K562 (cell line): ENCODE results near the gene SGMS1. TPM values are rescaled to one million over a fixed set of nuclear protein-coding genes. Genes with fewer than 3 reads are reported as not detected.

Experiments
- CREB3 ChIP-seq: fragments of 450-650 bp; conservative IDR thresholded peaks from 2 replicates; pipeline ENCODE4 v1.6.1; 2016; ENCODE audit warnings: missing genetic modification characterization, low read depth, mild to moderate bottlenecking, missing compliant biosample characterization, moderate library complexity
- EP300 ChIP-seq: IDR thresholded peaks from 2 replicates; pipeline ENCODE4 v1.6.1; 2012; ENCODE audit warnings: low read length, improper control_type of control experiment
- GTF2A2 ChIP-seq: IDR thresholded peaks from 2 replicates; pipeline ENCODE4 v1.6.1; 2016; ENCODE audit warnings: mild to moderate bottlenecking, missing genetic modification characterization, missing compliant biosample characterization
- GTF2E2 ChIP-seq: fragments of 200-800 bp; sonication (Bioruptor generic); IDR thresholded peaks from 2 replicates; pipeline ENCODE4 v1.6.1; 2016; ENCODE audit warnings: missing genetic modification characterization, missing compliant biosample characterization
- HDAC2 ChIP-seq: fragments of 450-650 bp; IDR thresholded peaks from 2 replicates; pipeline ENCODE4 v1.6.1; 2016; ENCODE audit warnings: mild to moderate bottlenecking
- HSF4 ChIP-seq: fragments of 250-450 bp; sonication (Bioruptor Pico); IDR thresholded peaks from 2 replicates; pipeline ENCODE4 v2.1.2; 2022; ENCODE audit warnings: mild to moderate bottlenecking, moderate library complexity, borderline replicate concordance
- JUND ChIP-seq, 2 experiments: IDR thresholded peaks; 2 replicates in 1 of 2; 3 replicates in 1 of 2; pipeline ENCODE4 v1.6.1; 2011; ENCODE audit warnings: borderline replicate concordance in 2 of 2, low read depth in 2 of 2, low read length in 2 of 2, improper control_type of control experiment in 1 of 2, missing biosample characterization in 1 of 2, missing genetic modification characterization in 1 of 2, missing genetic modification reagents in 1 of 2
- MAFG ChIP-seq: fragments of 450-650 bp; conservative IDR thresholded peaks from 2 replicates; pipeline ENCODE4 v1.6.1; 2016; ENCODE audit warnings: missing genetic modification characterization, missing compliant biosample characterization
- PHB ChIP-seq: fragments of 250-450 bp; sonication (Bioruptor Pico); IDR thresholded peaks from 2 replicates; pipeline ENCODE4 v1.5.0; 2021
- POLR3A ChIP-seq: IDR thresholded peaks from 2 replicates; pipeline ENCODE4 v1.6.1; 2011; ENCODE audit warnings: borderline replicate concordance, mild to moderate bottlenecking, moderate library complexity; ENCODE audit not compliant: insufficient read length, insufficient read depth; ENCODE audit errors: extremely low read depth
- RAD21 ChIP-seq, 2 experiments: fragments of 250-450 bp in 1 of 2; fragments of 450-650 bp in 1 of 2; sonication (Bioruptor Pico) in 1 of 2; formaldehyde crosslinking in 1 of 2; IDR thresholded peaks in 1 of 2; conservative IDR thresholded peaks in 1 of 2; 2 replicates each; pipeline versions ENCODE4 v1.4.0 to v1.8.0; 2020 to 2022; ENCODE audit warnings: mild to moderate bottlenecking in 2 of 2, moderate library complexity in 1 of 2
- RBFOX2 ChIP-seq: fragments of 200-400 bp; formaldehyde crosslinking; IDR thresholded peaks from 2 replicates; pipeline ENCODE4 v1.6.1; 2017; ENCODE audit warnings: low read depth, mild to moderate bottlenecking, low read length, moderate library complexity
- ZNF311 ChIP-seq: fragments of 250-450 bp; sonication (Bioruptor Pico); IDR thresholded peaks from 2 replicates; pipeline ENCODE4 v1.4.0; 2020; ENCODE audit warnings: mild to moderate bottlenecking, moderate library complexity
- ZNF583 ChIP-seq: fragments of 250-450 bp; sonication (Bioruptor Pico); IDR thresholded peaks from 2 replicates; pipeline ENCODE4 v1.4.0; 2020
- ZNF586 ChIP-seq: fragments of 450-650 bp; formaldehyde crosslinking; conservative IDR thresholded peaks from 2 replicates; pipeline ENCODE4 v1.4.0; 2020; ENCODE audit warnings: mild to moderate bottlenecking, moderate library complexity
- polyA plus RNA-seq, 8 experiments: library from polyadenylated mRNA; depleted of rRNA in 4 of 8; stranded (reverse) in 5 of 8; unstranded in 3 of 8; fragments of >200 nt; fragmentation: Nextera tagmentation in 2 of 8; fragmentation: Illumina TruSeq in 1 of 8; extraction: Ambion mirVana in 2 of 8; extraction: Trizol in 1 of 8; gene quantifications; 2 replicates each; pipeline versions ENCODE4 v1.2.1 to v1.2.3, GENCODE V29; 2011 to 2014; ENCODE audit warnings: inconsistent platforms in 1 of 8, missing spikeins in 1 of 8
- total RNA-seq, 7 experiments: library from RNA; depleted of rRNA in 6 of 7; stranded (reverse); fragments of >200 nt in 6 of 7; fragmentation: Illumina TruSeq in 2 of 7; extraction: Trizol in 2 of 7; gene quantifications; 2 replicates each; pipeline versions ENCODE4 v1.2.1 to v1.2.3, GENCODE V29; 2011 to 2021; ENCODE audit warnings: low replicate concordance in 1 of 7
- TF ChIP-seq, protein P1 (sequence below): sonication (generic); formaldehyde crosslinking; IDR thresholded peaks from 2 replicates; pipeline ENCODE4 v1.8.0; 2022; ENCODE audit warnings: missing genetic modification reagents, mild to moderate bottlenecking, borderline replicate concordance
- TF ChIP-seq, protein P2 (sequence below): sonication (generic); IDR thresholded peaks from 2 replicates; pipeline ENCODE4 v1.6.1; 2016
- TF ChIP-seq, protein P3 (sequence below): sonication (generic); formaldehyde crosslinking; IDR thresholded peaks from 2 replicates; pipeline ENCODE4 v1.8.0; 2023; ENCODE audit warnings: mild to moderate bottlenecking, missing genetic modification reagents
- TF ChIP-seq, protein P4 (sequence below): sonication (generic); formaldehyde crosslinking; IDR thresholded peaks from 2 replicates; pipeline ENCODE4 v1.9.0; 2022; ENCODE audit warnings: mild to moderate bottlenecking, missing genetic modification reagents

SGMS1 gene
- total and polyA plus RNA-seq, 9 of the 15 experiments (the other 6 are each of a cell fraction or from before 2014, with no cell fraction given), result 22.6 to 232 (median 82.2) TPM

- TF ChIP-seq, protein P1, sequence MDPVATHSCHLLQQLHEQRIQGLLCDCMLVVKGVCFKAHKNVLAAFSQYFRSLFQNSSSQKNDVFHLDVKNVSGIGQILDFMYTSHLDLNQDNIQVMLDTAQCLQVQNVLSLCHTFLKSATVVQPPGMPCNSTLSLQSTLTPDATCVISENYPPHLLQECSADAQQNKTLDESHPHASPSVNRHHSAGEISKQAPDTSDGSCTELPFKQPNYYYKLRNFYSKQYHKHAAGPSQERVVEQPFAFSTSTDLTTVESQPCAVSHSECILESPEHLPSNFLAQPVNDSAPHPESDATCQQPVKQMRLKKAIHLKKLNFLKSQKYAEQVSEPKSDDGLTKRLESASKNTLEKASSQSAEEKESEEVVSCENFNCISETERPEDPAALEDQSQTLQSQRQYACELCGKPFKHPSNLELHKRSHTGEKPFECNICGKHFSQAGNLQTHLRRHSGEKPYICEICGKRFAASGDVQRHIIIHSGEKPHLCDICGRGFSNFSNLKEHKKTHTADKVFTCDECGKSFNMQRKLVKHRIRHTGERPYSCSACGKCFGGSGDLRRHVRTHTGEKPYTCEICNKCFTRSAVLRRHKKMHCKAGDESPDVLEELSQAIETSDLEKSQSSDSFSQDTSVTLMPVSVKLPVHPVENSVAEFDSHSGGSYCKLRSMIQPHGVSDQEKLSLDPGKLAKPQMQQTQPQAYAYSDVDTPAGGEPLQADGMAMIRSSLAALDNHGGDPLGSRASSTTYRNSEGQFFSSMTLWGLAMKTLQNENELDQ (CRISPR knock-in tag), result peak; percentile 30; the same call in 1 of the 2 replicates
- TF ChIP-seq, protein P2, sequence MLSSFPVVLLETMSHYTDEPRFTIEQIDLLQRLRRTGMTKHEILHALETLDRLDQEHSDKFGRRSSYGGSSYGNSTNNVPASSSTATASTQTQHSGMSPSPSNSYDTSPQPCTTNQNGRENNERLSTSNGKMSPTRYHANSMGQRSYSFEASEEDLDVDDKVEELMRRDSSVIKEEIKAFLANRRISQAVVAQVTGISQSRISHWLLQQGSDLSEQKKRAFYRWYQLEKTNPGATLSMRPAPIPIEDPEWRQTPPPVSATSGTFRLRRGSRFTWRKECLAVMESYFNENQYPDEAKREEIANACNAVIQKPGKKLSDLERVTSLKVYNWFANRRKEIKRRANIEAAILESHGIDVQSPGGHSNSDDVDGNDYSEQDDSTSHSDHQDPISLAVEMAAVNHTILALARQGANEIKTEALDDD, result peak; percentile 96
- TF ChIP-seq GTF2A2 (tag) (no peak), HSF4 (CRISPR knock-in tag) (peak; percentile 77; the same call in 1 of the 2 replicates), CREB3 (peak; percentile 95), ZNF586 (CRISPR knock-in tag) (0 out of 2 replicates have a peak, but pooled peaks have one; percentile 71), JUND (IDR thresholded peaks at IDR 0.05; ENCODE audit: borderline replicate concordance, low read depth, low read length) (peak; percentile 96), JUND (tag; IDR thresholded peaks at IDR 0.05; ENCODE audit: borderline replicate concordance, low read depth, low read length) (peak; percentile 94; the same call in 2 of the 3 replicates), RAD21 (CRISPR knock-in tag; conservative IDR thresholded peaks at IDR 0.05 in 1 of 2, IDR thresholded peaks at IDR 0.05 in 1 of 2) (no peak), GTF2E2 (tag) (peak; percentile 26; the same call in 1 of the 2 replicates), POLR3A (no peak), PHB (no peak), RBFOX2 (peak; percentile 44; the same call in 1 of the 2 replicates), HDAC2 (no peak), ZNF311 (CRISPR knock-in tag) (peak; percentile 20; the same call in 1 of the 2 replicates), EP300 (peak; percentile 88; the same call in 1 of the 2 replicates), ZNF583 (peak; percentile 34; the same call in 1 of the 2 replicates), MAFG (peak; percentile 27; the same call in 1 of the 2 replicates)
- TF ChIP-seq, protein P3, sequence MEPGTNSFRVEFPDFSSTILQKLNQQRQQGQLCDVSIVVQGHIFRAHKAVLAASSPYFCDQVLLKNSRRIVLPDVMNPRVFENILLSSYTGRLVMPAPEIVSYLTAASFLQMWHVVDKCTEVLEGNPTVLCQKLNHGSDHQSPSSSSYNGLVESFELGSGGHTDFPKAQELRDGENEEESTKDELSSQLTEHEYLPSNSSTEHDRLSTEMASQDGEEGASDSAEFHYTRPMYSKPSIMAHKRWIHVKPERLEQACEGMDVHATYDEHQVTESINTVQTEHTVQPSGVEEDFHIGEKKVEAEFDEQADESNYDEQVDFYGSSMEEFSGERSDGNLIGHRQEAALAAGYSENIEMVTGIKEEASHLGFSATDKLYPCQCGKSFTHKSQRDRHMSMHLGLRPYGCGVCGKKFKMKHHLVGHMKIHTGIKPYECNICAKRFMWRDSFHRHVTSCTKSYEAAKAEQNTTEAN, result 0 out of 2 replicates have a peak, but pooled peaks have one; percentile 28
- TF ChIP-seq, protein P4, sequence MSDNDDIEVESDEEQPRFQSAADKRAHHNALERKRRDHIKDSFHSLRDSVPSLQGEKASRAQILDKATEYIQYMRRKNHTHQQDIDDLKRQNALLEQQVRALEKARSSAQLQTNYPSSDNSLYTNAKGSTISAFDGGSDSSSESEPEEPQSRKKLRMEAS, result no peak
Observed at GRCh38 chr10:50325449-50326171, 298.1 kb downstream of the SGMS1 start (continued).
